ENCODE results near the gene NKAIN4.
"Not testable (repeated sequence)": the region's sequence is repeated elsewhere in the genome, so short reads cannot be mapped to it uniquely, and the experiment has no call there.

NKAIN4 gene

DNA sequence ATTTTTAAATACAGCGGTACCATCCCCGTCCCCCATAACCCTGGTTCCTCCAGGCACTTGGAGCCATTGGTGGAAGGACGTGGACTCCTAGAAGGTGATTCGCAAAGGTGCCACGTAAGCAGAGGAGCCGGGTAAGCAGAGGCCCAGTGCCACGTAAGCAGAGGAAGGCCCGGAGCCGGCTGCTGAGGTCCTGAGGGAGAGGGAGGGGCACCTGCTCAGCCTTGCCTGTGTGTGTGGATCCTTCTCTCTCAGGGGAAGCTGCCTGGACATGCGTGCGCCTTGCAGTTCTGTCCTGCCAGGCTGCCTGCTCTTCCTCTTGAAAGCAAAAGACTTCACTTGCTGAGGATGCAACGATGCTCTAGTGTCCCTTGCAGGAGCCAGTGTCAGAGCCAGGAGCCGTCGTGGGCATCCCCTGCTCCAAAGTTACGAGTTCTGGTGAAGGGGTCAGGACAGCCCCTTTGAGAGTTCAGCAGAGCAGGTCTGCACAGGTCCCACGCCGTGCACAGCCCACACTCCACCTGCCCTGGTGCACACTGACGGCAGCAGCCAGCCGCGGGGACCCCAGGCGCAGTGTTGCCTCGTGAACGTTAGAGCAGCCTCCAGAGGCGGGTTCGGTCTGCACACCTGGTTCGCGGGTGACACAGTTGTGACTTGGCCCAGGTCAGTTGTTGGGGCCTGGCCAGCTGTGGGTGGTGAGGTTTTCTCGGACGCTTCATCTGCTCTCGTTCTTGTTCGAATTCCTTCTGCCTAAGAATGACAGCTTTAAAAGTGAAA lies 1.9 kb upstream of the NKAIN4 start:
- DNase-seq, result no peak

GRCh38 chr20:63254606-63255384 lies 532 bp upstream of the NKAIN4 start:
- no peak for DNase-seq

DNA sequence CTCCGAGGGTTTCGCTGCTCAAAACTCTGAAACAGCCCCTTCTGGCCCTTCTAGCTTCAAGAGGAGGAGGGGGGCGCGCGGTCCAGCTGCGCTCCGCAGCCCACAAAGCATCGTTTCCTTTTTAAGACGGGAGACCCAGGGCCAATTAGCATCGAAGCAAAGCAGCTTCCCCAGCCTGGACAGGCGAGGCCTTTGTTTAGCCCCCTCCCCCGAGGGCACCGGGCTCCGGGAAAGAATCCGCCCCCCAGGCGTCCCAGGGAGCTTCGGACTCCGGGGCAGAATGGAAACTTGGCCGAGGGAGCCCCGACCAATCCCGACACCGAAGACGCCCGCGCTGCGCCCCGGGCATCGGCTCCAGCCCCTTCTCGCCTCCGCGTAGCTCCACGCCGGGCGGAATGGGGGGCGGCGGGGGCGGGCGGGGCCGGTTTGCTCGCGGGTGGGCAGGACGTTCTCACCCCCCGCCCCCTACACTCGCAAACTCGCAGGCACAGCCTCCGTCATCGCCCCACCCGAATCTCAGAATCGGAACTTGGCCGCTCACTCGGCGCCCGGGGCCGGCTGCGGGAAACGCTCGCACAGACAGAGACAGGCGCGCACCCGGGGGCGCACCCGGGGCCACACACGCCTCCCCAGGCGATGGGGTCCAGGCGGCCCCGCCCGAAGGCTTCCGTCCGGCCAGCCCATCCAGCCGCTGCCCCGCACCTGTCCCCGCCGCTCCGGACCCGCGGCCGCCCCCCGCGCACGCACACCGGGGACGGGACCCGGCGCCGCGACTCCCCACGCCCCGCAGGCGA lies 628 bp downstream of the NKAIN4 start:
- no peak for DNase-seq

GRCh38 chr20:63253065-63253437 lies 1.2 kb downstream of the NKAIN4 start:
- DNase-seq, result no peak

- no peak for DNase-seq
These were observed 2.0 kb downstream of the NKAIN4 start for GRCh38 chr20:63252284-63252711.

- DNase-seq, result not testable (repeated sequence)
These were observed 2.9 kb downstream of the NKAIN4 start for GRCh38 chr20:63251350-63251749.

- DNase-seq, result no peak
These were observed 4.4 kb downstream of the NKAIN4 start for GRCh38 chr20:63249891-63250290.

DNA sequence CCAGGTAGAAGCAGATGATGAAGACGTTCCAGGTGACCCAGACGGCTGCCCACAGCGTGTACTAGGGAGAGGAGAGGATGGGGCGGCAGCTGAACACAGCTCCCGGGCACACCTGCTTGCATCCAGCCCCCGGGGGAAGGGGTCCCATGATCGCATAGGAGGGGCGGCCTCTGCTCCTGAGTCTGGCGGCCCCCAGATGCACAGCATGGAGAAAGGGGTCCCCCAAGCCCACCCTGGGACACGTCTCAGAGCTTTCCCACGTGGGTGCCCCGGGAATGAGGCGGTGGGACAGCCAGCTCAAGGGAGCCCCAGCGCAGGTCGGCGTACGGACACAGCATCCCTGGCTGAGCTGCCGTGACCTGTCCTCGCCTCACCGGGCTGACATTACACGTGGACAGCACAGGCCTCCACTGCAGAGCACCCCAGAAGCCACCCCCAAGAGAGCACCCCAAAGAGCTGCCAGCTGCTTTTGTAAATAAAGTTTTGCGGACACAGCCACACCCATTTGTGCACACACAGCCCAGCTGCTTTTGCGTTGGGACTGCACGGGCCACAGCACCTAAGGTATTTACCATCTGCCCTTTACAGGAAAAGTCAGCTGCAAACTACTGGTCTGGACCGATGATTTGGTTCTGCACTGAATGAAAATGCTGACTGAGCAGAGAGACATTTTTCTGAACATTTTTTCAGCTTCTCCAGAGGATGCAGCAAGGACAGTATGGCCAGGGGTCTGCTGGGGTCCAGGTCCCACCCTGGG lies 5.2 kb downstream of the NKAIN4 start:
- no peak for DNase-seq

- no peak for DNase-seq
These were observed 6.5 kb downstream of the NKAIN4 start for GRCh38 chr20:63247671-63248228.

GRCh38 chr20:63246490-63247288 lies 7.6 kb downstream of the NKAIN4 start:
- no peak for DNase-seq

DNA sequence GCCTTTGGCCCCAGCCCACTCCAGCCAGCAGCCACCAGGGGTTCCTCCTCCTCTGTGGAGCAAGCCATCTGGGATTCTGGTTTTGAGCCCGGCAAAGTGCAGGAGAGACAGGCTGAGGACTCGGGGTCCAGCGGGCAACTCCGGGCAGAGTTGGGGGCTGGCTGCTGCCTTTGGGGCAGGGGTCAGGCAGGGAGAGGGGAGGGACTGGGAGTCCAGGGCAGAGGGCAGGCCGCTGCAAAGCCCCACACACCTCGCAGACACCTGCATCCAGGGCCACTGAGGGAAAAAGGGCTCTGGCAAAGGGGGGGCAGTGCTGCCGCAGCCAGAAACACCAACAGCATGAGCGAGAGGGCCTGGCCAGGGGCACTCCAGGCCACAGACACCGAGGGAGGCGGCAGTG lies 9.8 kb downstream of the NKAIN4 start:
- no peak for DNase-seq

DNA sequence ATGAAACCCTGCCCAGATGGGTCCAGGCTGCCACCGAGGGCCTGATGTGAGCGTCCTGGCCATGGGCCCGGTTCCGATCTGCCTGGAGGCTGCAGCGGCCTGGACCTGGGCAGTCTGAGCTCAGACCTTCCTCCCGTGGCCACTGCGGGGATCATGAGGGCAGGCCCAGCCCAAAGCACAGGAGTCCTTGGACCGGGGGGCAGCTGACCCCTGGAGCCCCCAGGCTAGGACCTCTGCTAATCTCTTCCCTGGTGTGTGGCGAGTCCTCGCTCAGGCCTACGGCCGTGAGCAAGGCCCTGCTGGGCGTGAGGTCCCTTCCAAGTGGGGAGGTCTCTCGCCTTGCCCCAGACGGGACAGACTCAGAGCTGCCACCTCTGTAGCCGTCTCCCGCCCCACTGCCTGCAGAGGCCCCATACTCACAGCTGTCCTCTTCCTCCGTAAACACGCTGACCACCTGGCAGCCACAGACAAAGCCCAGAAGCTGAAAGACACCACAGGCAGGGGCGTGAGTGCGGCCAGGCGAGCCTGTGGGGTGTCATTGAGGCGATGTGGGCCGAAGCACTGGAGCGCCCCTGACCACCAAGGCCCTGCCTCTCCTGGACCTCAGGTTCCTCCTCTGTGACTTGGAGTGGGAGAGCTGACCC lies 10.5 kb downstream of the NKAIN4 start:
- DNase-seq, result no peak

DNA sequence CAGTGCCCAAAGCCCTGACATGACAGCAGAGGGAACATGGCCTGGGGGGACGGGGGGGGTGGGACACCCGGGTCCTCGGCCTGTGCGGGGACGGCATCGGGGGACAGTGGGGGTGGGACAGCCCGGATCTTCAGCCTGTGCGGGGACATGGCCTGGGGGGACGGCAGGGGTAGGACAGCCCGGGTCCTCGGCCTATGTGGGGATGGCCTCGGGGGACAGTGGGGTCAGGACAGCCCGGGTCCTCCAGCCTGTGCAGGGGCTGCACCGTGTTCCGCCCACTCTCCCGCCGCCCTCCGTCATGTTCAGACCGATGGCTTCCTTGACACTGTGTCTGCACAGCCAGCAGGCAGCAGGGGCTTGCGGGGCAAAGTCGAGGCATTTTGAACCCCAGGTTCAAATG lies 11.5 kb downstream of the NKAIN4 start:
- no peak for DNase-seq

- DNase-seq, result no peak
These were observed 13.0 kb downstream of the NKAIN4 start for GRCh38 chr20:63241272-63241671.

GRCh38 chr20:63240004-63240403 lies 14.3 kb downstream of the NKAIN4 start:
- DNase-seq, result no peak

DNA sequence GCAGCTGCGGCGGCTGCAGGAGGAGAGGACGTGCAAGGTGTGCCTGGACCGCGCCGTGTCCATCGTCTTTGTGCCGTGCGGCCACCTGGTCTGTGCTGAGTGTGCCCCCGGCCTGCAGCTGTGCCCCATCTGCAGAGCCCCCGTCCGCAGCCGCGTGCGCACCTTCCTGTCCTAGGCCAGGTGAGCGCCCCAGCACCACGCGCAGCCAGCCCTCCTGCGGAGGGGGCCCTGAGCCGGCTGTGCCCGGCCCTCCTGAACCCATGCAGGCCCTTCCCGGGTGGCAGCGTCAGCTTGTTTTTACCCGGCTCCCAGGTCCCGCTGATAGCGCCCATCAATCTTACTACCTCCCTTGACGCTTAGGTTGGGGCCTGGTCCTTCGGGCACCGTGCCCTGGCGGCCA lies 14.8 kb downstream of the NKAIN4 start:
- DNase-seq, result no peak

GRCh38 chr20:63238514-63239125 lies 15.6 kb downstream of the NKAIN4 start:
- DNase-seq, result no peak

GRCh38 chr20:63238031-63238430 lies 16.2 kb downstream of the NKAIN4 start:
- no peak for DNase-seq

GRCh38 chr20:63236116-63236837 lies 18.0 kb downstream of the NKAIN4 start:
- DNase-seq, result no peak
